Liver (tissue), 9 donors: ENCODE measurements around the gene EVC. TPM values are rescaled to one million over a fixed set of nuclear protein-coding genes. Genes with fewer than 3 reads are reported as not detected.

Experiments used
- DNase-seq: peaks from one replicate; pipeline ENCODE4 v3.0.0-alpha.2; 2017; ENCODE audit warnings: low spot score
- H3K27ac ChIP-seq, 2 donors: one replicate each; pipeline ENCODE4 v1.7.0; 2013; ENCODE audit warnings: inconsistent platforms in 2 of 2, low read length in 2 of 2, control low read depth in 1 of 2, low read depth in 1 of 2, mild to moderate bottlenecking in 1 of 2
- H3K27me3 ChIP-seq, 4 donors: one replicate each; pipeline versions ENCODE4 v1.6.1 to v1.7.0; 2013; ENCODE audit warnings: low read length in 3 of 4, inconsistent platforms in 1 of 4, mild to moderate bottlenecking in 1 of 4, moderate library complexity in 1 of 4; ENCODE audit not compliant: control insufficient read depth in 4 of 4, insufficient read depth in 4 of 4
- H3K36me3 ChIP-seq, 4 donors: one replicate each; pipeline versions ENCODE4 v1.6.1 to v1.7.0; 2013; ENCODE audit warnings: low read length in 3 of 4, mild to moderate bottlenecking in 3 of 4, low read depth in 1 of 4, moderate library complexity in 1 of 4; ENCODE audit not compliant: control insufficient read depth in 4 of 4, insufficient read depth in 3 of 4
- H3K4me1 ChIP-seq, 4 donors: one replicate each; pipeline versions ENCODE4 v1.6.1 to v1.7.0; 2013; ENCODE audit warnings: low read length in 3 of 4, mild to moderate bottlenecking in 3 of 4, moderate library complexity in 1 of 4; ENCODE audit not compliant: control insufficient read depth in 4 of 4, insufficient read depth in 4 of 4
- H3K4me3 ChIP-seq, 3 donors: one replicate each; pipeline versions ENCODE4 v1.6.1 to v1.7.0; 2013; ENCODE audit warnings: low read length in 3 of 3, control low read depth in 1 of 3, low read depth in 1 of 3, mild to moderate bottlenecking in 1 of 3
- H3K9ac ChIP-seq, 2 donors: one replicate each; pipeline ENCODE4 v1.7.0; 2013; ENCODE audit warnings: low read length in 2 of 2, mild to moderate bottlenecking in 2 of 2, moderate library complexity in 2 of 2, control low read depth in 1 of 2, low read depth in 1 of 2
- H3K9me3 ChIP-seq, 4 donors: one replicate each; pipeline versions ENCODE4 v1.6.1 to v1.7.0; 2013; ENCODE audit warnings: low read length in 3 of 4; ENCODE audit not compliant: control insufficient read depth in 4 of 4
- CTCF ChIP-seq: fragments of 150-350 bp; IDR thresholded peaks from 2 replicates; pipeline ENCODE4 v1.5.1; 2017; ENCODE audit warnings: improper control_type of control experiment, low read depth, low read length; ENCODE audit not compliant: missing input control
- EGR1 ChIP-seq, 2 donors: IDR thresholded peaks; 2 replicates each; pipeline ENCODE4 v1.6.1; 2016 to 2018; ENCODE audit warnings: antibody characterized with exemption in 2 of 2, low read depth in 2 of 2
- FOXA1 ChIP-seq: IDR thresholded peaks from 2 replicates; pipeline ENCODE4 v1.6.1; 2016; ENCODE audit warnings: antibody characterized with exemption
- FOXA2 ChIP-seq: IDR thresholded peaks from 2 replicates; pipeline ENCODE4 v1.6.1; 2016; ENCODE audit warnings: antibody characterized with exemption
- GABPA ChIP-seq, 2 donors: IDR thresholded peaks in 1 of 2; conservative IDR thresholded peaks in 1 of 2; 2 replicates each; pipeline ENCODE4 v1.6.1; 2016; ENCODE audit warnings: antibody characterized with exemption in 2 of 2, mild to moderate bottlenecking in 1 of 2, moderate library complexity in 1 of 2
- HNF4A ChIP-seq, 2 donors: conservative IDR thresholded peaks; 2 replicates each; pipeline ENCODE4 v1.6.1; 2016; ENCODE audit warnings: antibody characterized with exemption in 2 of 2, mild to moderate bottlenecking in 2 of 2
- HNF4G ChIP-seq: IDR thresholded peaks from 2 replicates; pipeline ENCODE4 v1.6.1; 2016; ENCODE audit warnings: antibody characterized with exemption
- JUND ChIP-seq, 2 donors: IDR thresholded peaks; 2 replicates each; pipeline ENCODE4 v1.6.1; 2016; ENCODE audit warnings: antibody characterized with exemption in 2 of 2
- NR2F2 ChIP-seq: IDR thresholded peaks from 2 replicates; pipeline ENCODE4 v1.6.1; 2016; ENCODE audit warnings: antibody characterized with exemption
- RAD21 ChIP-seq, 2 donors: IDR thresholded peaks; 2 replicates each; pipeline ENCODE4 v1.6.1; 2016; ENCODE audit warnings: antibody characterized with exemption in 2 of 2, mild to moderate bottlenecking in 2 of 2
- REST ChIP-seq: IDR thresholded peaks from 2 replicates; pipeline ENCODE4 v1.6.1; 2016; ENCODE audit warnings: antibody characterized with exemption, mild to moderate bottlenecking
- RXRA ChIP-seq, 2 donors: IDR thresholded peaks; 2 replicates each; pipeline ENCODE4 v1.6.1; 2017 to 2018; ENCODE audit warnings: antibody characterized with exemption in 2 of 2, mild to moderate bottlenecking in 1 of 2
- SP1 ChIP-seq: IDR thresholded peaks from 2 replicates; pipeline ENCODE4 v1.6.1; 2018; ENCODE audit warnings: antibody characterized with exemption, mild to moderate bottlenecking
- TAF1 ChIP-seq: conservative IDR thresholded peaks from 2 replicates; pipeline ENCODE4 v1.6.1; 2016; ENCODE audit warnings: antibody characterized with exemption, mild to moderate bottlenecking
- YY1 ChIP-seq: IDR thresholded peaks from 2 replicates; pipeline ENCODE4 v1.6.1; 2016; ENCODE audit warnings: antibody characterized with exemption, mild to moderate bottlenecking
- ZBTB33 ChIP-seq: IDR thresholded peaks from 2 replicates; pipeline ENCODE4 v1.6.1; 2016; ENCODE audit warnings: antibody characterized with exemption
- WGBS: extraction: QIAGEN DNeasy Blood & Tissue Kit; methylation state at CpG from one replicate; pipeline ENCODE4 v1.1.7; 2013; 5-methylcytosine and 5-hydroxymethylcytosine counted together
- polyA plus RNA-seq, 2 donors: library from polyadenylated mRNA; stranded (reverse) in 1 of 2; unstranded in 1 of 2; fragments of 200-250 nt in 1 of 2; fragments of >200 nt in 1 of 2; fragmentation: Nextera tagmentation in 1 of 2; extraction: Ambion mirVana in 1 of 2; gene quantifications; one replicate each; pipeline versions ENCODE4 v1.2.1 to v1.2.3, GENCODE V29; 2013 to 2015
- total RNA-seq, 2 donors: library from RNA; depleted of rRNA; stranded (reverse); fragments of >200 nt; gene quantifications; one replicate each; pipeline ENCODE4 v1.2.3, GENCODE V29; 2014
- donor health status: healthy.
- donor health status: healthy.
- donor health status: healthy.
- donor health status: healthy.
- donor health status: healthy.

The EVC gene
- total and polyA plus RNA-seq, 4 donors: 0.76 to 10.9 (median 3.2) TPM

- TF ChIP-seq CTCF (no peak), EGR1 (IDR thresholded peaks at IDR 0.05; ENCODE audit: low read depth in 2 of 2) (no peak), HNF4G (no peak), RAD21 (IDR thresholded peaks at IDR 0.05) (no peak), FOXA2 (no peak), GABPA (IDR thresholded peaks at IDR 0.05 in 1 of 2, conservative IDR thresholded peaks at IDR 0.05 in 1 of 2) (no peak), RXRA (IDR thresholded peaks at IDR 0.05) (no peak)
These were observed 27.4 kb upstream of the EVC start (continued) for GRCh38 chr4:5683566-5683965.

- Histone ChIP-seq H3K27me3 (no peaks in the 10 kb centered on the region), H3K4me3 (no peak overlapping the region), H3K9ac (no peak overlapping the region), H3K9me3 (peaks cover 0 to 2% (median under 1%) of the 10 kb centered on the region in 4 donors), H3K27ac (no peak overlapping the region), H3K36me3 (peaks cover 0 to 6% (median 2%) of the 10 kb centered on the region in 4 donors), H3K4me1 (no peaks in the 10 kb centered on the region)
- WGBS: 94% methylated on average over 9 of the region's 9 CpGs
- TF ChIP-seq HNF4G (no peak), REST (no peak), JUND (IDR thresholded peaks at IDR 0.05) (no peak), RXRA (IDR thresholded peaks at IDR 0.05) (no peak), ZBTB33 (no peak), EGR1 (IDR thresholded peaks at IDR 0.05; ENCODE audit: low read depth in 2 of 2) (no peak), FOXA2 (no peak), HNF4A (conservative IDR thresholded peaks at IDR 0.05) (no peak), TAF1 (no peak)
- no peak for DNase-seq
These were observed 25.7 kb upstream of the EVC start for GRCh38 chr4:5685296-5685695.

GRCh38 chr4:5686338-5686737 is 24.7 kb upstream of the EVC start:
- no peaks in the 10 kb centered on the region for H3K27me3 ChIP-seq
- no peak overlapping the region for H3K4me3 ChIP-seq
- WGBS: 89% methylated on average over 6 of the region's 6 CpGs
- H3K27ac ChIP-seq: no peak overlapping the region
- peaks cover 0 to 3% (median 1%) of the 10 kb centered on the region in 4 donors for H3K36me3 ChIP-seq
- peaks cover 0 to 2% (median under 1%) of the 10 kb centered on the region in 4 donors for H3K9me3 ChIP-seq
- DNase-seq: no peak
- H3K4me1 ChIP-seq: no peaks in the 10 kb centered on the region
- H3K9ac ChIP-seq: no peak overlapping the region
- TF ChIP-seq ZBTB33 (no peak), NR2F2 (no peak), RXRA (IDR thresholded peaks at IDR 0.05) (no peak), HNF4G (no peak), YY1 (no peak), FOXA1 (no peak), SP1 (no peak), FOXA2 (no peak), CTCF (no peak), TAF1 (no peak), GABPA (IDR thresholded peaks at IDR 0.05 in 1 of 2, conservative IDR thresholded peaks at IDR 0.05 in 1 of 2) (no peak)
